ENCODE measurements around the gene TLR8.

- TF ChIP-seq POLR2A (IDR thresholded peaks at IDR 0.05; ENCODE audit: low read depth, low read length) (no peak), SPI1 (IDR thresholded peaks at IDR 0.05; ENCODE audit: low read depth, low read length) (no peak), POLR2AphosphoS5 (IDR thresholded peaks at IDR 0.05; ENCODE audit: low read depth, low read length) (no peak)
These were observed 59.7 kb downstream of the TLR8 start for GRCh38 chrX:12966151-12966550.
